ENCODE measurements around the gene PCDH19.

GRCh38 chrX:100373673-100374072, 36.4 kb downstream of the PCDH19 start:
- TF ChIP-seq CTCF (IDR thresholded peaks at IDR 0.05) = no peak
- no peak for TF ChIP-seq EZH2 (IDR thresholded peaks at IDR 0.05)
- TF ChIP-seq EZH2phosphoT487 (IDR thresholded peaks at IDR 0.05) = no peak
